GM18520 (cell line): ENCODE measurements around the gene SLC2A4RG.
"Not testable (repeated sequence)": the region's sequence is repeated elsewhere in the genome, so short reads cannot be mapped to it uniquely, and the experiment has no call there.

Source experiments
- ATAC-seq: cut with Tn5 transposase; IDR thresholded peaks from one replicate; pipeline ENCODE4 v1.9.1; 2021; ENCODE audit not compliant: unreplicated experiment

Gene SLC2A4RG

GRCh38 chr20:63775096-63775978 lies 35.8 kb downstream of the SLC2A4RG start:
- no peak for ATAC-seq

DNA sequence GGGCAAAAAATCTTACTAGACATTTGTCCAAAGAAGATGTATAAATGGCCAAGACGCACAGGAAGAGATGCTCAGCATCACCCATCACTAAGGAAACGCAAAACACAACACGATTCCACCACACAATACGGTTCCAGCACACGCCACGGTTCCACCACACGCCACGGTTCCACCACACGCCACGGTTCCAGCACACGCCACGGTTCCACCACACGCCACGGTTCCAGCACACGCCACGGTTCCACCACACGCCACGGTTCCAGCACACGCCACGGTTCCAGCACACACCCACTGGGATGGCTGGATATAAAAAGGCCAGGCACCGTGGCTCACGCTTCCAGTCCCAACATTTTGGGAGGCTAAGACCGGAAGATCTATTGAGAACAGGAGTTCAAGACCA lies 37.3 kb downstream of the SLC2A4RG start:
- not testable (repeated sequence) for ATAC-seq

GRCh38 chr20:63777614-63778013 lies 38.0 kb downstream of the SLC2A4RG start:
- no peak for ATAC-seq

GRCh38 chr20:63778034-63778752 lies 38.6 kb downstream of the SLC2A4RG start:
- ATAC-seq = no peak

- no peak for ATAC-seq
Observed at GRCh38 chr20:63778857-63779256, 39.3 kb downstream of the SLC2A4RG start.

GRCh38 chr20:63781181-63781580 lies 41.6 kb downstream of the SLC2A4RG start:
- no peak for ATAC-seq

GRCh38 chr20:63782051-63782471 lies 42.5 kb downstream of the SLC2A4RG start:
- no peak for ATAC-seq

- ATAC-seq = no peak
Observed at GRCh38 chr20:63782521-63782971, 43.0 kb downstream of the SLC2A4RG start.

DNA sequence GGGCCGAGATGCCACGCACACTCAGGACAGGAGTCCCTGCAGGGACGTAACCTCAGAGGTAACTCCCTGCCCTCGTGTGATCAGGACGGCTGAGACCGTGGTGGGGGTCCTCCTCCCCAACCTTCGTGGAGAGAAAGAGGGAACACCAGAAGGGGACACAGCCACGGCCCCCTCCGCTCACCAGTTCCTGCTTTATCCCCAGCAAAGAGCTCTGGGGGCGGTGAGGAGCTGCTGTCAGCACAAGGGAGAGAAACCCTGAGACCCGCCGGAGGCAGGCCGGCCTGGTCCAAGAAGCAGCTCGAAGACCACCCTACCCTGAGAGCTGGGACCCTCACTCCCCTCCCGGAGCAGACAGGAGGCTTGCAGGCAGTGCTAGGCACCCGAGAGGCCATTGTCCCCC lies 44.4 kb downstream of the SLC2A4RG start:
- no peak for ATAC-seq

DNA sequence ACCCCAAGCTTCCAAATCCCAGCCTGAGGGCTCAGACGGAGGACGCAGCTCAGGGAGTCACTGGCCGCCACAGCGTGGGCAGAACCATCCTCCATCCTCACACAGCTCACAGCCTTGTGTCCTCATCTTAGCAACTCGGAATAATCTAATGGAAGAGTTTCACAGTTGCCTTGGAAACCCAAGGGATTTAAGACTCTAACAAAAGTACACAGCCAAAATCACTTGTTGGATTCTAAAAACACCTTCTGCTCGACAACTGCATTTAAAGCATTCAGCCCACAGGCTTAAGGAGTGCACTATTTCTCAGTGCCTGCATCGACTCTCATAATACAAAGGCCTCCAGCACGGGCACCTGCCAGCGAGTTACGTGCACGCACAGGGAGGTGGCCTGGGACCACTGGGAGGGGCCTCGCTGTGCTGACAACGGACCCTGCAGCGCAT lies 46.1 kb downstream of the SLC2A4RG start:
- no peak for ATAC-seq

GRCh38 chr20:63787302-63787701 lies 47.7 kb downstream of the SLC2A4RG start:
- ATAC-seq = no peak

- no peak for ATAC-seq
Observed at GRCh38 chr20:63787749-63788148, 48.2 kb downstream of the SLC2A4RG start.

GRCh38 chr20:63789836-63790571 lies 50.4 kb downstream of the SLC2A4RG start:
- no peak for ATAC-seq

- ATAC-seq = no peak
Observed at GRCh38 chr20:63790572-63791168, 51.1 kb downstream of the SLC2A4RG start.

- no peak for ATAC-seq
Observed at GRCh38 chr20:63791497-63792156, 52.1 kb downstream of the SLC2A4RG start.

- ATAC-seq = no peak
Observed at GRCh38 chr20:63792866-63793265, 53.3 kb downstream of the SLC2A4RG start.
